ENCODE data around the gene SEMA3G. TPM values are rescaled to one million over a fixed set of nuclear protein-coding genes. Genes with fewer than 3 reads are reported as not detected.

The SEMA3G gene
- total RNA-seq, 5 donors from 2014 or later (not counting 1 experiment from before 2014, with no cell fraction given), result 0.75 to 1.9 (median 1.4) TPM

- no peak for ATAC-seq (replicated peaks in 1 of 4)
- POLR2A ChIA-PET, result no interaction called here
- Mint-ChIP-seq H3K4me1 (peaks cover 30 to 55% (median 52%) of the 10 kb centered on the region in 3 donors), H3K27me3 (no peaks in the 10 kb centered on the region), H3K4me3 (no peak overlapping the region), H3K36me3 (peaks cover 21% of the 10 kb centered on the region), H3K9me3 (no peaks in the 10 kb centered on the region), H3K27ac (no peak overlapping the region)
- peak in 3 of 35 experiments; percentile 12 to 34 (median 16) for DNase-seq
- Histone ChIP-seq H3K9me3 (no peaks in the 10 kb centered on the region), H3K4me3 (ENCODE audit: control insufficient read depth in 1 of 2, extremely low read depth in 1 of 2, low read length in 1 of 2) (no peak overlapping the region), H3K27me3 (replicated peaks in 1 of 2; ENCODE audit: control insufficient read depth in 2 of 2, extremely low read depth in 1 of 2, insufficient read depth in 2 of 2, low read length in 1 of 2) (no peaks in the 10 kb centered on the region), H3K36me3 (ENCODE audit: control insufficient read depth in 2 of 2, extremely low read depth in 1 of 2, insufficient read depth in 1 of 2, low read length in 1 of 2) (peaks cover 13 to 29% of the 10 kb centered on the region in 2 donors), H3K4me1 (ENCODE audit: control insufficient read depth in 1 of 2, extremely low read depth in 1 of 2, insufficient read depth in 2 of 2, low read length in 2 of 2) (peaks cover 12 to 47% of the 10 kb centered on the region in 2 experiments), H3K27ac (ENCODE audit: low read length) (no peak overlapping the region)
- CTCF ChIA-PET, result interaction anchor here (1.2 to 1.7 kb wide), 2 partner anchors 11 to 47 kb away, joined by 5 read pairs; no protein-coding TSS in a partner anchor
- WGBS (ENCODE audit: insufficient coverage), result 73% methylated on average over 9 of the region's 14 CpGs
These were observed 14.1 kb upstream of the SEMA3G start for GRCh38 chr3:52458770-52459545.

GRCh38 chr3:52458031-52458760 is 13.3 kb upstream of the SEMA3G start:
- DNase-seq (no peak), ATAC-seq (replicated peaks in 1 of 4) (no peak)
- H3K27me3 Mint-ChIP-seq, result no peaks in the 10 kb centered on the region
- 94% methylated on average over 5 of the region's 6 CpGs for WGBS (ENCODE audit: insufficient coverage)
- Histone ChIP-seq H3K9me3 (no peaks in the 10 kb centered on the region), H3K27ac (ENCODE audit: low read length) (no peak overlapping the region), H3K36me3 (ENCODE audit: control insufficient read depth in 2 of 2, extremely low read depth in 1 of 2, insufficient read depth in 1 of 2, low read length in 1 of 2) (peaks cover 13 to 29% of the 10 kb centered on the region in 2 donors), H3K27me3 (replicated peaks in 1 of 2; ENCODE audit: control insufficient read depth in 2 of 2, extremely low read depth in 1 of 2, insufficient read depth in 2 of 2, low read length in 1 of 2) (no peaks in the 10 kb centered on the region), H3K4me3 (ENCODE audit: control insufficient read depth in 1 of 2, extremely low read depth in 1 of 2, low read length in 1 of 2) (no peak overlapping the region), H3K4me1 (ENCODE audit: control insufficient read depth in 1 of 2, extremely low read depth in 1 of 2, insufficient read depth in 2 of 2, low read length in 2 of 2) (peaks cover 12 to 51% of the 10 kb centered on the region in 2 experiments)
- no peaks in the 10 kb centered on the region for H3K9me3 Mint-ChIP-seq
- ChIA-PET POLR2A (interaction anchor here in 1 of 2 donors (0.5 kb wide), 1 partner anchor 240 kb away, joined by 3 read pairs; no protein-coding TSS in a partner anchor), CTCF (interaction anchor here (1.2 to 1.7 kb wide), 2 partner anchors 11 to 46 kb away, joined by 5 read pairs; no protein-coding TSS in a partner anchor)
- H3K4me1 Mint-ChIP-seq, result peaks cover 30 to 58% (median 53%) of the 10 kb centered on the region in 3 donors
- H3K27ac Mint-ChIP-seq, result peak overlapping the region; percentile 12 to 14
- H3K36me3 Mint-ChIP-seq, result peaks cover 19% of the 10 kb centered on the region
- H3K4me3 Mint-ChIP-seq, result no peak overlapping the region

GRCh38 chr3:52456800-52457183 is 11.9 kb upstream of the SEMA3G start:
- ChIA-PET CTCF (no interaction called here), POLR2A (interaction anchor here (0.6 to 0.7 kb wide), 2 partner anchors 151 to 239 kb away, joined by 3 read pairs; no protein-coding TSS in a partner anchor)
- ATAC-seq (replicated peaks in 1 of 4) (no peak), DNase-seq (peak in 1 of 35 experiments; percentile 25)
- Mint-ChIP-seq H3K27me3 (no peaks in the 10 kb centered on the region), H3K36me3 (peaks cover 15% of the 10 kb centered on the region), H3K9me3 (no peaks in the 10 kb centered on the region), H3K4me3 (peak overlapping the region; percentile 89 to 98 (median 91)), H3K27ac (peak overlapping the region; percentile 95 to 97), H3K4me1 (peaks cover 30 to 48% (median 43%) of the 10 kb centered on the region in 3 donors)
- no CpG with 5 or more reads among the region's 5 CpGs for WGBS (ENCODE audit: insufficient coverage)
- H3K4me3 ChIP-seq (ENCODE audit: control insufficient read depth in 1 of 2, extremely low read depth in 1 of 2, low read length in 1 of 2), result peak overlapping the region; percentile 79 to 97
- peak overlapping the region; percentile 88 for H3K27ac ChIP-seq (ENCODE audit: low read length)
- no peaks in the 10 kb centered on the region for H3K27me3 ChIP-seq (replicated peaks in 1 of 2; ENCODE audit: control insufficient read depth in 2 of 2, extremely low read depth in 1 of 2, insufficient read depth in 2 of 2, low read length in 1 of 2)
- H3K36me3 ChIP-seq (ENCODE audit: control insufficient read depth in 2 of 2, extremely low read depth in 1 of 2, insufficient read depth in 1 of 2, low read length in 1 of 2), result peaks cover 8 to 24% of the 10 kb centered on the region in 2 donors
- H3K9me3 ChIP-seq, result no peaks in the 10 kb centered on the region
- H3K4me1 ChIP-seq (ENCODE audit: control insufficient read depth in 1 of 2, extremely low read depth in 1 of 2, insufficient read depth in 2 of 2, low read length in 2 of 2), result peaks cover 12 to 51% of the 10 kb centered on the region in 2 experiments

GRCh38 chr3:52456169-52456799 is 11.4 kb upstream of the SEMA3G start:
- peaks cover 8 to 23% of the 10 kb centered on the region in 2 donors for H3K36me3 ChIP-seq (ENCODE audit: control insufficient read depth in 2 of 2, extremely low read depth in 1 of 2, insufficient read depth in 1 of 2, low read length in 1 of 2)
- H3K4me3 ChIP-seq (ENCODE audit: control insufficient read depth in 1 of 2, extremely low read depth in 1 of 2, low read length in 1 of 2), result peak overlapping the region; percentile 79 to 97
- no peaks in the 10 kb centered on the region for H3K27me3 ChIP-seq (replicated peaks in 1 of 2; ENCODE audit: control insufficient read depth in 2 of 2, extremely low read depth in 1 of 2, insufficient read depth in 2 of 2, low read length in 1 of 2)
- no peak for ATAC-seq (replicated peaks in 1 of 4)
- Mint-ChIP-seq H3K9me3 (no peaks in the 10 kb centered on the region), H3K4me3 (peak overlapping the region; percentile 89 to 98 (median 91)), H3K4me1 (peaks cover 30 to 48% (median 43%) of the 10 kb centered on the region in 3 donors), H3K27me3 (no peaks in the 10 kb centered on the region), H3K27ac (peak overlapping the region; percentile 95 to 97), H3K36me3 (peaks cover 15% of the 10 kb centered on the region)
- WGBS (ENCODE audit: insufficient coverage), result 33% methylated on average over 4 of the region's 13 CpGs
- H3K9me3 ChIP-seq, result no peaks in the 10 kb centered on the region
- ChIA-PET POLR2A (interaction anchor here in 1 of 2 donors (0.6 kb wide), 1 partner anchor 238 kb away, joined by 3 read pairs; no protein-coding TSS in a partner anchor), CTCF (no interaction called here)
- peaks cover 12 to 50% of the 10 kb centered on the region in 2 experiments for H3K4me1 ChIP-seq (ENCODE audit: control insufficient read depth in 1 of 2, extremely low read depth in 1 of 2, insufficient read depth in 2 of 2, low read length in 2 of 2)
- H3K27ac ChIP-seq (ENCODE audit: low read length), result peak overlapping the region; percentile 88
- peak in 2 of 35 experiments; percentile 23 to 28 for DNase-seq

- POLR2A ChIA-PET, result no interaction called here
- DNase-seq, result peak; percentile 87 to 99 (median 95)
- no peaks in the 10 kb centered on the region for H3K27me3 ChIP-seq (replicated peaks in 1 of 2; ENCODE audit: control insufficient read depth in 2 of 2, extremely low read depth in 1 of 2, insufficient read depth in 2 of 2, low read length in 1 of 2)
- under 1% methylated on average over 81 of the region's 86 CpGs for WGBS (ENCODE audit: insufficient coverage)
- H3K9me3 ChIP-seq, result no peaks in the 10 kb centered on the region
- Mint-ChIP-seq H3K36me3 (peaks cover 15% of the 10 kb centered on the region), H3K27ac (peak within 1 kb of the TSS; percentile 97 to 98), H3K4me3 (peak within 1 kb of the TSS; percentile 89 to 98 (median 91)), H3K27me3 (no peaks in the 10 kb centered on the region), H3K9me3 (no peaks in the 10 kb centered on the region), H3K4me1 (peaks cover 30 to 48% (median 41%) of the 10 kb centered on the region in 3 donors)
- CTCF ChIA-PET, result no interaction called here
- ATAC-seq (replicated peaks in 1 of 4), result peak; percentile 93 to 98 (median 94)
- H3K4me1 ChIP-seq (ENCODE audit: control insufficient read depth in 1 of 2, extremely low read depth in 1 of 2, insufficient read depth in 2 of 2, low read length in 2 of 2), result peaks cover 12 to 50% of the 10 kb centered on the region in 2 experiments
- H3K36me3 ChIP-seq (ENCODE audit: control insufficient read depth in 2 of 2, extremely low read depth in 1 of 2, insufficient read depth in 1 of 2, low read length in 1 of 2), result peaks cover 4 to 17% of the 10 kb centered on the region in 2 donors
- peak within 1 kb of the TSS; percentile 99 for H3K27ac ChIP-seq (ENCODE audit: low read length)
- H3K4me3 ChIP-seq (ENCODE audit: control insufficient read depth in 1 of 2, extremely low read depth in 1 of 2, low read length in 1 of 2), result peak within 1 kb of the TSS; percentile 79 to 97
These were observed 10.6 kb upstream of the SEMA3G start, which contains the start of gene NISCH for GRCh38 chr3:52455283-52456168. Gene NISCH (plus strand): TSS chr3:52455604. CDS start chr3:52455642, 38 bp downstream.
